Mesenteric fat pad (tissue), 1 donor: ENCODE results near the gene PTPRCAP. TPM values are rescaled to one million over a fixed set of nuclear protein-coding genes. Genes with fewer than 3 reads are reported as not detected.
"Not testable (repeated sequence)": the region's sequence is repeated elsewhere in the genome, so short reads cannot be mapped to it uniquely, and the experiment has no call there.

Source experiments
- DNase-seq: peaks from one replicate; pipeline ENCODE4 v3.0.0-alpha.2; 2020; ENCODE audit warnings: low spot score
- total RNA-seq: library from RNA; stranded (reverse); fragmentation: NEBNext Ultra II Directional; extraction: Animal tissue kit (Norgen Biotek cat#: 25700); gene quantifications from one replicate; pipeline ENCODE4 v1.2.1, GENCODE V29; 2021
- donor health status: DM: yes; HTN: yes; CAD: no.

The PTPRCAP gene
- total RNA-seq, 1 donor from 2014 or later, result 3.3 TPM

DNA sequence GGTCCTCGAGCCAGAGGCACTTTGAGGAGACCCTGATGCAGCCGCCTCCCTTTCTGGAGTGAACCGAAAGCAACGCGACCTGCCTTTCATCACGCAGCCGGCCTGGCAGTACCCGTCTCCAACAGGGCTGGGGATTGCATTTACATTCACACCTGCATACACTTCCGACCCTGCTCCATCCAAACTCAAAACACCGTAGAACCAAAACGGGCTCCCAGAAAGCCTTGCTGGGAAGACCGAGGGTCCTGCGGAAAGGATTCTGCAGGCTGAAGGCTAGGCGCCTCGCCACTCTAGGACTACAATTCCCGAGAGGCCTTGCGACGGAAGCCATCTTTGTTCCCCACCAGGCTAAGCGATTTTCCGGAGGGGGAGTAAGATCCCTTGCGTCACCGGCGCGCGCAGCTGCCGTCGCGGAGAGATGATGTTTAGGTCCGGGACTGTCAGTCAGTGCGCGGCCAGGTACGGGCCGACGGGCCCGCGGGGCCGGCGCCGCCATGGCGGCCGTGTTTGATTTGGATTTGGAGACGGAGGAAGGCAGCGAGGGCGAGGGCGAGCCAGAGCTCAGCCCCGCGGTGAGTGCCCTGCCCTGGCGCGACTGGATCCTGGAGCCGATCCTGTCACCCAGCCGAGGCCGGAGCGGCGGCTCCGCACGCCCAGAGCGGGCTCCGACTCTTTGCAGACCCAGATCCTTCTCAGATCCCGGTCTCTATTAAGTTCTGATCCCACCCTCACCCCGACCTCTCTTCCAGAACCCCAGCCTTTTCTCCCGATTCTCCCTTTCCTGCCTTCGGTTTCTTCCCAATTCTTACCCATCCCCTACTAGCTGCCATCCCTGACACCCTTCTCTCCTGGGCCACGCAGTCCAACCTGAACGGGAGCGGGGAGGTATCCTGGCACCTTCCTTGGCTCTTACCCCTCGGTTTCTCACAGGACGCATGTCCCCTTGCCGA lies 9.2 kb downstream of the PTPRCAP start, which contains the start of gene RPS6KB2:
TSS of gene RPS6KB2 (plus strand) at position 443 of the 950 bp plus-strand sequence. CDS start at position 495, 52 bp downstream.
- peak; percentile 100 for DNase-seq

DNA sequence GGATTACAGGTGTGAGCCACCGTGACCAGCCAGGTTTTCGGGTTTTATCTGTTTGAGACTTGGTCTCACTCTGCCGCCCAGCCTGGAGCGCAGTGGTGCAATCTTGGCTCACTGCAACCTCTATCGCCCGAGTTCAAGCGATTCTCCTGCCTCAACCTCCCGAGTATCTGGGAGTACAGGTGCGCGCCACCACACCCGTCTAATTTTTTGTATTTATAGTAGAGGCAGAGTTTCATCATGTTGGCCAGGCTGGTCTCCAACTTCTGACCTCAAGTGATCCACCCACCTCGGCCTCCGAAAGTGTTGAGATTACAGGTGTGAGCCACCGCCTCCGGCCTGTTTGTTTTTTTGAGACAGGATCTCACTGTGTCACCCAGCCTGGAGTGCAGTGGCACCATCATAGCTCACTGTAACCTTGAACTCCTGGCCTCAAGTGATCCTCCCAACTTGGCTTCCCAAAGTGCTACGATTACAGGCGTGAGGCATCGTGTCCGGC lies 10.1 kb downstream of the PTPRCAP start:
- DNase-seq, result not testable (repeated sequence)

DNA sequence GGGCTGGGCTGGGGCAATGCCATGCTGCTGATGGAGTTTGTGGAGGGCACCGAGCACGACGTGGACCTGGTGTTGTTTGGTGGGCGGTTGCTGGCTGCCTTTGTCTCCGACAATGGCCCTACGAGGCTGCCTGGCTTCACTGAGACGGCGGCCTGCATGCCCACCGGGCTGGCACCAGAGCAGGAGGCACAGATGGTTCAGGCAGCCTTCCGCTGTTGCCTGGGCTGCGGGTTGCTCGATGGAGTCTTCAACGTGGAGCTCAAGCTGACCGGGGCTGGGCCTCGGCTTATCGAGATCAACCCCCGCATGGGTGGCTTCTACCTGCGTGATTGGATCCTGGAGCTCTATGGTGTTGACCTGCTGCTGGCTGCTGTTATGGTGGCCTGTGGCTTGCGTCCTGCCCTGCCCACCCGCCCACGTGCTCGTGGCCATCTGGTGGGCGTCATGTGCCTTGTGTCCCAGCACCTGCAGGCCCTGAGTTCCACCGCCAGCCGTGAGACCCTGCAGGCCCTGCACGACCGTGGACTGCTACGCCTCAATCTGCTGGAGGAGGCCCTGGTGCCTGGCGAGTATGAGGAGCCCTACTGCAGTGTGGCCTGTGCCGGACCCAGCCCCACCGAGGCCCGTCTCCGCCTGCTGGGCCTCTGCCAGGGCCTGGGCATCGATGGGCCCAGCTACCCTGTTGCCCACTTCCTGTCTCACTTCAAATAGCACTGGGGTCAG lies 13.4 kb downstream of the PTPRCAP start:
- no peak for DNase-seq

DNA sequence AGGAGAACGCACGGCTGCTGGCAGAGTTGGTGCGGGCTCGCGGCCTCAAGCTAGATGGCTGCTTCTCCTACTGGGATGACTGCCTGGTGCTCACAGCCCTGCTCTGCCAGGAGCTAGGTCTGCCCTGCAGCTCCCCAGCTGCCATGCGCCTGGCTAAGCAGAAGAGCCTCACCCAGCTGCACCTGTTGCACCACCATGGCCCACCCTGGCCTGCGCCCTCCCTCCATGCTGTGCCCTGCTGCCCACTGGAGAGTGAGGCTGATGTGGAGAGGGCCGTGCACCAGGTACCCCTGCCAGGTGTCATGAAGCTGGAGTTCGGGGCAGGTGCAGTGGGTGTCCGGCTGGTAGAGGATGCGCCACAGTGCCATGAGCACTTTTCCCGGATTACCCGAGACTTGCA lies 14.0 kb downstream of the PTPRCAP start:
- no peak for DNase-seq

DNA sequence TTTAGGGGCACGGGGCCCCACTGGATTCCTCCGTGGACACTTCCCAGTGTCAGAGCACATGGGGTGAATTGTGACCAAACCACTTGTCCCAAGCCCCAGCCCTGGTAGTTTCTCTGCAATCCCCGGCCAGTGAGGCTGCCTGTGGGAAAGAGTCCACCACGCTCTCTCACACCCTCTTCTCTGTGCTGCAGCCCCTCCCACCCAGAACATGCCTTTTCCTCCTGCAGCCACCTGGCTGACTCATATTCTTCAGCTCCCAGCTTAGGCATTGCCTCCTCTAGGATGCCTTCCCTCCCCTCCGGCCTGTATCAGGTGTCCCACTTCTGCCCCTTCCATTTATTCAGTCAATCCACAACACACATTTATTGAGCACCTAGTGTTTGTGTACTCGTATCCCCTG lies 14.6 kb downstream of the PTPRCAP start:
- no peak for DNase-seq

DNA sequence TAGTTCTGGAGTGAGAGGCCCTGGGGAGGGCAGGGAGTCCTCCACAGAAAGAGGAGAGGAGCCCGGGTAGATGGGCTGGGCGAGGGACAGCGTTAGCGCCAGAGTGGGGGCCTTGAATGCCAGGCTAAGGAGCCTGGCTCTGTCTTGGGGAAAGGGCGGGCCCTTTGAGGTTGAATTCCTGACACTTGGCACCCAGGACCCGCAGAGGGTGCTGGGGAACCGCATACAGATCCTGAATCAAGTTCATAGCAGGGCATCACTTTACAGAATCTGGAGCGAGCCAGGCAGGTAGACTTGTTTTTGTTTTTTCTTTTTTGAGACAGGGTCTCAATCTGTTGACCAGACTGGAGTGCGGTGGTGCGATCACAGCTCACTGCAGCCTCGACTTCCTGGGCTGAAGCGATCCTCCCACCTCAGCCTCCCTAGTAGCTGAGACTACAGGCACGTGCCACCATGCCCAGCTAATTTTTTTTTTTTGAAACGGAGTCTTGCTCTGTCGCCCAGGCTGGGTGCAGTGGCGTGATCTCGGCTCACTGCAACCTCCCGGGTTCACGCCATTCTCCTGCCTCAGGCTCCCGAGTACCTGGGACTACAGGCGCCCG lies 16.0 kb downstream of the PTPRCAP start:
- no peak for DNase-seq

DNA sequence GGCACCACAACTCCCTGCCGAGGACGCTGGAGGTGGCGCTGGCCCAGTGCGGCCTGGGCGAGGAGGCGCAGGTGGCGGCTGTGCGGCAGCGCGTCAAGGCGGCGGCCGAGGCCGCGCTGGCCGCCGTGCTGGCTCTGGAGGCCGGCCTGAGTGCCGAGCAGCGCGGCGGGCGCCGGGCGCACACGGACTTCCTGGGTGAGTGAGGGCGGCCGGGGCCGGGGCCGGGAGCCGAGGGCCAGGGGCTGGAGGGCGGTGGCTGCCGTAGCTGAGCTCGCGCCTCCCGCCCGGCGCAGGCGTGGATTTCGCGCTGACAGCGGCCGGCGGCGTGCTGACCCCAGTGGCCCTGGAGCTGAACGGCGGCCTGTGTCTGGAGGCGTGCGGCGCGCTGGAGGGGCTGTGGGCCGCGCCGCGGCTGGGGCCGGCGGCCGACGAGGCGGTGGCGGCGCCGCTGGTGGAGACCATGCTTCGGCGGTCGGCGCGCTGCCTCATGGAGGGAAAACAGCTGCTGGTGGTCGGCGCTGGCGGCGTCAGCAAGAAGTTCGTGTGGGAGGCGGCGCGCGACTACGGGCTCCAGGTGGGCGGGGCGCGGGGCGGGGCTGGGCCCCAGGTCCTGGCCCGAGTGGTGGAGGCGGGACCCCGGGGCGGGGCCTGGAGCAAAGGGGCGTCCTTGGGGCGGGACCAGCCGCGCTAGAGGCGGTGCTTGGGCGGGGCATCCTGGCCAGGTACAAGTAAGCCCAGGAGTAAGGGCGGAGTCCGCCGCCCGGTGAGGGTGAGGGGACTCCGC lies 16.6 kb downstream of the PTPRCAP start:
- peak; percentile 99 for DNase-seq

DNA sequence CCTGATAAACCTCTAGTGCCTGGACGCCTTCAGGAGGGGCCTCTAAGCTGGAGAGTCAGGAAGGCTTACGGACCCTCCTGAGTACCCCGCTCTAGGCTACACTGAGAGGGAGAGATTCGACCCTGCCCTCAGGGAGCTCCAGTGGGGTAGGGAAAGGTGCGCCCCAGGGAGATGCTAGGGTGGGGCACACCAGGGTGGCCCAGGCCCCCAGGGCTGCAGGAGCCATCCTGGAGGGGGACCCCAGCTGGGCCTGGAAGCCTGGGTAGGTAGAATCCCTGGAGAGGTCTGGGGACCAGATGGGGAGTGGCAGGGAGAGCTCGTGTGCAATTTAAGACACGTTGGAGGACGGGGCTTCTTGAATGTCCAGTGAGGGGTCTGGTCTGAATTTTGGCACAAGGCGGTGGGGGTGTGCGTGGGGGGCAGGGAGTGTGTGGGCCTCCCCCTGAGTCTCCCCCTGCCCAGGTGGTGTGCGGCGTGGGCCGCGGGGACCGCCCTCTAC lies 17.3 kb downstream of the PTPRCAP start:
- no peak for DNase-seq

DNA sequence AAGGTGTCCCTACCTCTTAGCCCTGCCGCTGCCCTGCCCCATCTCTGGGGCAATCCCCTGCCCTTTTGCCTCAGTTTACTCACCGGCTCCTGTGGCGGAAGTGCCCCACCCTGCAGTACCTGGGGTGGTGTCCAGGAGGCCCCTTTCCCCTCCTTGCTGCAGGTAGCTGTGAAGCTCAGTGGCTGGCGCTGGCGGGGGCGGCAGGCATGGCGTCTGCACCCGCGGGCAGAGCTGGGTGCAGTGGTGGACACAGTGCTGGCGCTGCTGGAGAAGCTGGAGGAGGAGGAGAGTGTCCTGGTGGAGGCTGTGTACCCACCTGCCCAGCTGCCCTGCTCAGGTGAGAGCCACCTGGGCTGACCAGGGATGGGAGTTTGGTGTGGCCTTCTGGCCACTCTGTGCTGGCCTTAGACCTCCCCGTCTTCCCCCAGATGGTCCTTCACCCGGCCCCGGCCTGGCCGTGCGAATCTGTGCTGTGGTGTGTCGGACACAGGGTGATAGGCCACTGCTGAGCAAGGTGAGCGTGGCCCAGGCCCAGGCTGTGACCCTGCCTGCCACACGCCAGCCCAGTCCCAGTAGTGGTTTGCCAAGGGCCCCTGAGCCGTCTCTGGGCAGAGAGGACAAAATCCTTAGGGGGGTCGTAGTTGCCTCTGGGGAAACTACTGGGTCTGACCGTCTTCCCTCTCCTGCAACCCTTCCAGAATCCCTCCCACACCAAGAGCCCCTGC lies 18.0 kb downstream of the PTPRCAP start:
- no peak for DNase-seq

DNA sequence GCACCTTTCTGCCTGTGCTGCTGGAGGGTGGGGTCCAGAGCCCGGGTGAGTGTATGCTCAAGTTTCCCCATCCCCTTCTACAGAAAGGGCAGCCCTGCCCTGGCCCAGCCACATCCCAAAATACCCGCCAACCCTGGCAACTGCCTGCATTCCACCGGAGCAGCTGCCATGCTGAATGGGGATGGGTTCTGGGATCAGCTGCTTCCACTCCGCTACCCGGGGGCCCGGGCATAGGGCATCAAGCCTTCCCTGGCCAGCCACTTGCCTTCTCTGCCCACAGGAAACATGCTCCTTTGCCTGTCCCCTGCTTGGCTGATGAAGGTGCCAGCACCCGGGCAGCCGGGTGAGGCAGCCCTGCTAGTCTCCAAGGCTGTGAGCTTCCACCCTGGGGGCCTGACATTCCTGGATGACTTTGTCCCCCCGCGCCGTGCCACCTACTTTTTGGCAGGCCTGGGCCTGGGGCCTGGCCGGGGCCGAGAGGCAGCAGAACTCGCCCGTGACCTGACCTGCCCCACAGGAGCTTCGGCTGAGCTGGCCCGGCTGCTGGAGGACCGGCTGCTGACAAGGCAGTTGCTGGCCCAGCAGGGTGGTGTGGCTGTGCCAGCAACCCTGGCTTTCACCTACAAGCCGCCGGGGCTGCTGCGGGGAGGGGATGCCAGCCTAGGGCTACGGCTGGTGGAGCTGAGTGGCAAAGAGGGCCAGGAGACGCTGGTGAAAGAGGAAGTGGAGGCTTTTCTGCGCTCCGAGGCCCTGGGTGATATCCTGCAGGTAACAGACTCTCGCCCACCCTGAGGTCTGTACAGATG lies 18.8 kb downstream of the PTPRCAP start:
- no peak for DNase-seq

DNA sequence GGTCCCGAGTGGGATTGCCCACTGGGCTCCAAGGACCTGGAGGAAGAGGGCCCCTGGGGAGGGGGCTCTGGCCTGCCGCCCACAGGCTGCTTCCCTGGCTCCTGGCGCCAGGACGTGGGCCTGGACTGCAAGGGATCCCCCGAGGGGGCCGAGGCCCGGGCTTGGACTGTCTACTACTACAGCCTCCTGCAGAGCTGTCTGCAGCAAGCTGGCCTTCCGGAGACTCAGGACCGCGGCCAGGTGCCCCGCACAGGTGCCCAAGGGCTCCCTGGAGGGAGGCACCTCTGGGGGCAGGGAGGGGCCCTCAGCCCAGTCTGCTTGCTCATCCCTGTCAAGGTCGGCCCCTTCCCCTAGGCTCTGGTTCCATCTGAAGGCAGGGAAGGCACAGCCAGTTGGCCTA lies 20.1 kb downstream of the PTPRCAP start:
- no peak for DNase-seq

DNA sequence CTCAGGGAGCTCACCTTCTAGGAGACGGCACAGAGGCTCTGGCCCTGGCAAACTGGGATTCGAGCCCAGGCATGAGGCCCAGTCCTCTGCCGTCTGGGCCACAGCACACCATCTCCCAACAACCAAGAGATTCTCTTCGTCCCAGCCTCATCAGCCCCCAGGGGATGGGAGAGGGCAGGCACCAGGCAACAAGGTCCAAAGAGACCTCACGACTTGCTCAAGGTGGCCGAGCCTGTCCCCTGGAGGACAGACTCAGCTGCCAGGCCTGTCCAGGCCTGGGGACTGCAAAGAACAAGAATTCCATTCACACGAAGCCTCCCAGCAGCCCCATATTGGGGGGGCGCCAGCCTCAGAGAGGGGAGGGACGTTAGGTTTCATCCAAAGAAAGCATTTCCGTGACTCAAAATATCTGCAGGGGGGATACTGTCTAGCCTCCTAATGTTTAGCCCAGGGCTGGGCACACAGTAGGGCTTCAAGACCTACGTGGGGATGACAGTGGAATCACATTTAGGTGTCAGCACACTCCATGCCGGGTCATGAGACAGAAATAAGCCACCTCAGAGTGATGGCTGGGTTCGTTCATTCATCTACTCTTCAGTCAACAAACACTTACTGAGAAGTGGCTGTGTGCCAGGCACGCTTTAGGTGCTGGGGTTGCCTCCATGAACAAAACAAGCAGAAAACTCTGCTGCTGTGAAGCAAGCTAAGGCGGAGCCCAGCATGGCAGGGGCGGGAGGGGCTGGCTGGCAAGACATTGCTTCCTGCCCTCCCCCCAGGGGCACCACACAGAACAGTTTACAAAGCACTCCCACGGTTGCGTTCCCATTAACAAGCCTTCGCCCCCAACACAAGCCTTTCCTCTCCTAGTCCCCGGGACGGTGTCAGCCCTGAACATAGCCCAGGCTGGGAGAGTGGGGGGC lies 20.8 kb downstream of the PTPRCAP start:
- DNase-seq, result no peak

DNA sequence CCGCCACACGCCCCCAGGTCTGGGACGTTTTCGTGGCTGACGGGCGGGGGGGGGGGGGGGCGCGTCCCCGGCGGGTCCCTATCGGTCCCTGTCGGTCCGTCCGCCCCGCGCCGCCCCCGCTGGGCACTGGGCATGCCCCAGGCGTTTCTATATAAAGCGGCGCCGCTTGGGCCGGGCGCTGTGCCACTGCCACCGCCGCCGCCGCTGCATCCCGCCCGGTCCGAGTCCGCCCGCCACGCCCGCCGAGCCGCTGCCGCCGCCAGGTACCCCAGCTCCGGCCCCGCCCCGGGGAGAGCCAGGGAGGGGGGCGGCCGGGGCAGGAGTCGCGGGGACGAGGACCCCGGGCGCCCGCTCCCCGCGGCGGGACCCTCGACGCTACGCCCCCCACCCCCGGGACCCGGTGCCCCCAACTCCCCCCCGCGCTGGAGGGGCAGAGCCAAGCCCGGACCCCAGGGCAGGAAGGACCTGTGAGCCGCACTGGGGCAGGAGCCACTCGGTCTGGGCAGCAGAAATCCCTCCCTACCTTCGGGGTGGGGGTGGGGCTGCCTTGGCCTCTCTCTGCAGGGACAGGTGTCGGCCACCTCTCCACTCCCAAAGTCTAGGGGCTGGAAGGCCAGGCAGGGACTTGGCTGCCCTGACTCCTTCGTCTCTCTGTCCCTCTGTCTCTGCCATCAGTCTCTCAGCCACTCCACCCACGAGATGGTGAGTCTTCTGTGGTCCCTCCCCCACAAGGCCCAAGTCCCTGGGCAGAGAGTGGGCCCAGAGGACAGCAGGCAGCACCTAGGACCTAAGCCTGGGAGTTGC lies 21.8 kb downstream of the PTPRCAP start, which contains the start of gene CARNS1:
TSS of gene CARNS1 (plus strand) at position 178 of the 804 bp plus-strand sequence. CDS start at position 700, 522 bp downstream.
- no peak for DNase-seq

DNA sequence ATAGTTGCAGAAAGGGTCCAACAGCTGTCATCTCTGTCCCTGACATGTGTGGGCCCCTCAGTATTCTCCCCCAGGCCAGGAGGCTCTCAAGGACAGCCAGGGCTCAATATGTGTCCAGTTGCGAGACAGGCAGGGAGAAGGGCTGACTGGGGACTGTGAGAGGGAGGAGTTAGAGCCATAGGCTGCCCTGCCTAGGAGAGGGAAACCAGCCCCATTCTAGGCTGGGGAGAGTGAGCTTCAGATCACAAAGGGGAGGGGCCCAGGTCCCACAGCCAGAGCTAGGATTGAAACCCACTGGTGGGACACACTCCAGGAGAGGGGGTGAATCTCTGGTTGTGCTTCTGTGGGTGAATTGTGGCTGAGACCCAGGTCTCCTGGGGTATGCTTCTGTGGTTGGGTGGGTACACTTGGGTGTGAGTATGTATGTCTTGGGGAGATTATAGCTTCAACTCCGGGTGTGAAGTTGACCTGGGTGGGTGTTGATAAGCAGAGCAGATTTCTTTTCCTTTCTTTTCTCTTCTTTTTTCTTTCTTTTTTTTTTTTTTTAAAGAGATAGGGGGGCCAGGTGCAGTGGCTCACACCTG lies 24.1 kb downstream of the PTPRCAP start:
- DNase-seq, result no peak

DNA sequence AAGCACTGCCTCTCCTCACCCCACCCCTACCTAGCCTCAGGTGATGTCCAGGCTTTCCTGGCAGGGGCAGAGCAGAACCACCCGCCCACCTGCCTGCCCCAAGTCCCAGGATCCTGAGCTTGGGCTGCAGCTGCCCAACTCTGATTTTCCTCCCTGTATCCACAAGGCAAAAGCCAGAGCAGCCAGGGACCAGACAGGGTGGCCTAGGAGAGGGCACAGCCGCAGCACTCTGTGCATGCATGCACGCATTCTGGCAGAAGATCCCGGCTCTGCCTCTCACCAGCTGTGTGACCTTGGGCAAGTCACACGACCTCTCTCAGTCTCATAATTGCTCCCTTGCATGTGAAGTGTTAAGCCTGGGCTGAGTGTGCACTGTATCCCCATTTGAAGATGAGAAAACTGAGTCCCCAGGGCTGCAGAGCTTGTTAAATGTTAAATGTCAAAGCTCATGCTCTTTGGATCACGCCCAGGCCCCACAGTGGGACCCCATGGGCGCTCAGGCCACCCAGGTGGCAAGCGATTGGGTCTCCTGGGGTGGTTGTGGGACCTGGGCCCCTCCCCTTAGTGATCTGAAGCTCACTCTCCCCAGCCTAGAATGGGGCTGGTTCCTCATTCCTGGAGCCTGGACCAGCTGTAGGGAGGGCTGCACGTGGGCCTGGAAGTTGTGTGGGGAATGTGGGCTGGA lies 24.8 kb downstream of the PTPRCAP start:
- DNase-seq, result no peak

DNA sequence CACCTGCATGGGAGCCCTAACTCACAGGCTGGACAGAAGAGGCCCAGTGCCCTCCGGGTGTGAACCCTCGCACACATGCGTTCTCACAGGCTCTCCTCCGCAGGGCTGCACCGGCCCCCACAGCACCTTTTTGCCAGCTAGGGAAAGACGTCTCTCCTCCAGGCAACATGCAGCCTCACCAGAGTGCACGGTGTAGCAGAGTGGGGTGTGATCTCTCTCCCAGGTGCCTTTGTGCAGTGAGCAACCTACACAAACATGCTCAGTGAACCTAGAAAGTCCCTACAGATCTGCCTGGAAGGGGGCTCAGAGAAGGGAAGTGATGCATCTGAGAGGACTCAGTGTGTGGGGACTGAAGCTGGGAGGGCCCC lies 25.7 kb downstream of the PTPRCAP start:
- no peak for DNase-seq
